HepG2 (cell line): Measurements from ENCODE around the gene SLC20A1.

ENCODE experiments used
- ATF3 ChIP-seq: sonication (generic); formaldehyde crosslinking; IDR thresholded peaks from 2 replicates; pipeline ENCODE4 v1.4.0; 2020; ENCODE audit warnings: missing genetic modification reagents
- ESRRA ChIP-seq: sonication (generic); formaldehyde crosslinking; IDR thresholded peaks from 2 replicates; pipeline ENCODE4 v1.5.1; 2020; ENCODE audit warnings: mild to moderate bottlenecking, low read depth, missing genetic modification reagents
- HDAC2 ChIP-seq: sonication (generic); formaldehyde crosslinking; IDR thresholded peaks from 2 replicates; pipeline ENCODE4 v1.4.0; 2020; ENCODE audit warnings: missing genetic modification reagents
- NCOA1 ChIP-seq: sonication (generic); formaldehyde crosslinking; IDR thresholded peaks from 2 replicates; pipeline ENCODE4 v1.9.0; 2021; ENCODE audit warnings: missing genetic modification reagents
- NFYB ChIP-seq: sonication (generic); formaldehyde crosslinking; IDR thresholded peaks from 2 replicates; pipeline ENCODE4 v1.4.0; 2020; ENCODE audit warnings: missing genetic modification reagents
- NRL ChIP-seq: sonication (generic); formaldehyde crosslinking; IDR thresholded peaks from 2 replicates; pipeline ENCODE4 v1.5.0; 2020; ENCODE audit warnings: missing genetic modification reagents, mild to moderate bottlenecking, moderate library complexity, borderline replicate concordance
- PHF8 ChIP-seq: sonication (generic); formaldehyde crosslinking; IDR thresholded peaks from 2 replicates; pipeline ENCODE4 v1.5.0; 2020; ENCODE audit warnings: missing genetic modification reagents
- POLR2A ChIP-seq, 2 experiments: IDR thresholded peaks; 2 replicates each; pipeline ENCODE4 v1.6.1; 2011; ENCODE audit warnings: low read depth in 2 of 2, low read length in 2 of 2, mild to moderate bottlenecking in 1 of 2, moderate library complexity in 1 of 2; ENCODE audit not compliant: insufficient read depth in 1 of 2
- ZBTB7B ChIP-seq: sonication (generic); formaldehyde crosslinking; IDR thresholded peaks from 2 replicates; pipeline ENCODE4 v1.4.0; 2020; ENCODE audit warnings: missing genetic modification reagents
- ZNF350 ChIP-seq: sonication (generic); formaldehyde crosslinking; IDR thresholded peaks from 2 replicates; pipeline ENCODE4 v1.4.0; 2020; ENCODE audit warnings: mild to moderate bottlenecking, low read depth, missing genetic modification reagents, borderline replicate concordance
- ZNF558 ChIP-seq: sonication (generic); formaldehyde crosslinking; IDR thresholded peaks from 2 replicates; pipeline ENCODE4 v1.9.0; 2022; ENCODE audit warnings: mild to moderate bottlenecking, missing genetic modification reagents, borderline replicate concordance

- no peak for TF ChIP-seq ATF3 (CRISPR knock-in tag)
- no peak for TF ChIP-seq HDAC2 (CRISPR knock-in tag)
- no peak for TF ChIP-seq ZNF350 (CRISPR knock-in tag)
- no peak for TF ChIP-seq PHF8 (CRISPR knock-in tag)
- no peak for TF ChIP-seq ESRRA (CRISPR knock-in tag)
- no peak for TF ChIP-seq NFYB (CRISPR knock-in tag)
- no peak for TF ChIP-seq ZBTB7B
- TF ChIP-seq NRL (CRISPR knock-in tag) = no peak
- TF ChIP-seq NCOA1 = no peak
- TF ChIP-seq POLR2A (IDR thresholded peaks at IDR 0.05; ENCODE audit: insufficient read depth in 1 of 2, low read depth in 2 of 2, low read length in 2 of 2) = no peak
- TF ChIP-seq ZNF558 (CRISPR knock-in tag) = no peak
These were observed 41.8 kb downstream of the SLC20A1 start for GRCh38 chr2:112687522-112687921.
